ENCODE measurements around the gene TAP2.
A peak's percentile ranks its signal among the peaks of the same experiment; 100 is the strongest.

The TAP2 gene

GRCh38 chr6:32885698-32886286 lies 47.3 kb upstream of the TAP2 start:
- peak; percentile 84 for ATAC-seq
- TF ChIP-seq ISL1 (CRISPR knock-in tag; IDR thresholded peaks at IDR 0.05) (no peak), TOX (CRISPR knock-in tag; IDR thresholded peaks at IDR 0.05; ENCODE audit: borderline replicate concordance) (no peak), ZFP3 (CRISPR knock-in tag; IDR thresholded peaks at IDR 0.05) (no peak), CSDC2 (CRISPR knock-in tag; IDR thresholded peaks at IDR 0.05) (no peak), RARB (CRISPR knock-in tag; IDR thresholded peaks at IDR 0.05) (no peak), ARNTL (CRISPR knock-in tag; IDR thresholded peaks at IDR 0.05; ENCODE audit: borderline replicate concordance, low read depth) (no peak), BACH2 (CRISPR knock-in tag; IDR thresholded peaks at IDR 0.05; ENCODE audit: borderline replicate concordance) (no peak), SNAI2 (CRISPR knock-in tag; IDR thresholded peaks at IDR 0.05) (no peak), TCF4 (CRISPR knock-in tag; IDR thresholded peaks at IDR 0.05; ENCODE audit: borderline replicate concordance) (no peak), GLIS3 (CRISPR knock-in tag; IDR thresholded peaks at IDR 0.05) (no peak), ZNF8 (CRISPR knock-in tag; IDR thresholded peaks at IDR 0.05) (no peak), ZFP30 (CRISPR knock-in tag; IDR thresholded peaks at IDR 0.05) (no peak), ZNF565 (CRISPR knock-in tag; conservative IDR thresholded peaks at IDR 0.05; ENCODE audit: low read depth) (no peak), POU6F1 (CRISPR knock-in tag; IDR thresholded peaks at IDR 0.05; ENCODE audit: borderline replicate concordance, low read depth) (no peak), OSR1 (CRISPR knock-in tag; IDR thresholded peaks at IDR 0.05) (no peak), ZC3H10 (CRISPR knock-in tag; IDR thresholded peaks at IDR 0.05) (no peak)
- TF ChIP-seq, protein P1, sequence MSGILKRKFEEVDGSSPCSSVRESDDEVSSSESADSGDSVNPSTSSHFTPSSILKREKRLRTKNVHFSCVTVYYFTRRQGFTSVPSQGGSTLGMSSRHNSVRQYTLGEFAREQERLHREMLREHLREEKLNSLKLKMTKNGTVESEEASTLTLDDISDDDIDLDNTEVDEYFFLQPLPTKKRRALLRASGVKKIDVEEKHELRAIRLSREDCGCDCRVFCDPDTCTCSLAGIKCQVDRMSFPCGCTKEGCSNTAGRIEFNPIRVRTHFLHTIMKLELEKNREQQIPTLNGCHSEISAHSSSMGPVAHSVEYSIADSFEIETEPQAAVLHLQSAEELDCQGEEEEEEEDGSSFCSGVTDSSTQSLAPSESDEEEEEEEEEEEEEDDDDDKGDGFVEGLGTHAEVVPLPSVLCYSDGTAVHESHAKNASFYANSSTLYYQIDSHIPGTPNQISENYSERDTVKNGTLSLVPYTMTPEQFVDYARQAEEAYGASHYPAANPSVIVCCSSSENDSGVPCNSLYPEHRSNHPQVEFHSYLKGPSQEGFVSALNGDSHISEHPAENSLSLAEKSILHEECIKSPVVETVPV (CRISPR knock-in tag; IDR thresholded peaks at IDR 0.05): no peak
- TF ChIP-seq, protein P2, sequence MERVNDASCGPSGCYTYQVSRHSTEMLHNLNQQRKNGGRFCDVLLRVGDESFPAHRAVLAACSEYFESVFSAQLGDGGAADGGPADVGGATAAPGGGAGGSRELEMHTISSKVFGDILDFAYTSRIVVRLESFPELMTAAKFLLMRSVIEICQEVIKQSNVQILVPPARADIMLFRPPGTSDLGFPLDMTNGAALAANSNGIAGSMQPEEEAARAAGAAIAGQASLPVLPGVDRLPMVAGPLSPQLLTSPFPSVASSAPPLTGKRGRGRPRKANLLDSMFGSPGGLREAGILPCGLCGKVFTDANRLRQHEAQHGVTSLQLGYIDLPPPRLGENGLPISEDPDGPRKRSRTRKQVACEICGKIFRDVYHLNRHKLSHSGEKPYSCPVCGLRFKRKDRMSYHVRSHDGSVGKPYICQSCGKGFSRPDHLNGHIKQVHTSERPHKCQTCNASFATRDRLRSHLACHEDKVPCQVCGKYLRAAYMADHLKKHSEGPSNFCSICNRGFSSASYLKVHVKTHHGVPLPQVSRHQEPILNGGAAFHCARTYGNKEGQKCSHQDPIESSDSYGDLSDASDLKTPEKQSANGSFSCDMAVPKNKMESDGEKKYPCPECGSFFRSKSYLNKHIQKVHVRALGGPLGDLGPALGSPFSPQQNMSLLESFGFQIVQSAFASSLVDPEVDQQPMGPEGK (CRISPR knock-in tag; IDR thresholded peaks at IDR 0.05; ENCODE audit: borderline replicate concordance): no peak
- TF ChIP-seq, protein P3, sequence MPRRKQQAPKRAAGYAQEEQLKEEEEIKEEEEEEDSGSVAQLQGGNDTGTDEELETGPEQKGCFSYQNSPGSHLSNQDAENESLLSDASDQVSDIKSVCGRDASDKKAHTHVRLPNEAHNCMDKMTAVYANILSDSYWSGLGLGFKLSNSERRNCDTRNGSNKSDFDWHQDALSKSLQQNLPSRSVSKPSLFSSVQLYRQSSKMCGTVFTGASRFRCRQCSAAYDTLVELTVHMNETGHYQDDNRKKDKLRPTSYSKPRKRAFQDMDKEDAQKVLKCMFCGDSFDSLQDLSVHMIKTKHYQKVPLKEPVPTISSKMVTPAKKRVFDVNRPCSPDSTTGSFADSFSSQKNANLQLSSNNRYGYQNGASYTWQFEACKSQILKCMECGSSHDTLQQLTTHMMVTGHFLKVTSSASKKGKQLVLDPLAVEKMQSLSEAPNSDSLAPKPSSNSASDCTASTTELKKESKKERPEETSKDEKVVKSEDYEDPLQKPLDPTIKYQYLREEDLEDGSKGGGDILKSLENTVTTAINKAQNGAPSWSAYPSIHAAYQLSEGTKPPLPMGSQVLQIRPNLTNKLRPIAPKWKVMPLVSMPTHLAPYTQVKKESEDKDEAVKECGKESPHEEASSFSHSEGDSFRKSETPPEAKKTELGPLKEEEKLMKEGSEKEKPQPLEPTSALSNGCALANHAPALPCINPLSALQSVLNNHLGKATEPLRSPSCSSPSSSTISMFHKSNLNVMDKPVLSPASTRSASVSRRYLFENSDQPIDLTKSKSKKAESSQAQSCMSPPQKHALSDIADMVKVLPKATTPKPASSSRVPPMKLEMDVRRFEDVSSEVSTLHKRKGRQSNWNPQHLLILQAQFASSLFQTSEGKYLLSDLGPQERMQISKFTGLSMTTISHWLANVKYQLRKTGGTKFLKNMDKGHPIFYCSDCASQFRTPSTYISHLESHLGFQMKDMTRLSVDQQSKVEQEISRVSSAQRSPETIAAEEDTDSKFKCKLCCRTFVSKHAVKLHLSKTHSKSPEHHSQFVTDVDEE (CRISPR knock-in tag; IDR thresholded peaks at IDR 0.05): no peak
- TF ChIP-seq, protein P4, sequence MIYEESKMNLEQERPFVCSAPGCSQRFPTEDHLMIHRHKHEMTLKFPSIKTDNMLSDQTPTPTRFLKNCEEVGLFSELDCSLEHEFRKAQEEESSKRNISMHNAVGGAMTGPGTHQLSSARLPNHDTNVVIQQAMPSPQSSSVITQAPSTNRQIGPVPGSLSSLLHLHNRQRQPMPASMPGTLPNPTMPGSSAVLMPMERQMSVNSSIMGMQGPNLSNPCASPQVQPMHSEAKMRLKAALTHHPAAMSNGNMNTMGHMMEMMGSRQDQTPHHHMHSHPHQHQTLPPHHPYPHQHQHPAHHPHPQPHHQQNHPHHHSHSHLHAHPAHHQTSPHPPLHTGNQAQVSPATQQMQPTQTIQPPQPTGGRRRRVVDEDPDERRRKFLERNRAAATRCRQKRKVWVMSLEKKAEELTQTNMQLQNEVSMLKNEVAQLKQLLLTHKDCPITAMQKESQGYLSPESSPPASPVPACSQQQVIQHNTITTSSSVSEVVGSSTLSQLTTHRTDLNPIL (CRISPR knock-in tag; IDR thresholded peaks at IDR 0.05; ENCODE audit: low read depth): no peak

DNA sequence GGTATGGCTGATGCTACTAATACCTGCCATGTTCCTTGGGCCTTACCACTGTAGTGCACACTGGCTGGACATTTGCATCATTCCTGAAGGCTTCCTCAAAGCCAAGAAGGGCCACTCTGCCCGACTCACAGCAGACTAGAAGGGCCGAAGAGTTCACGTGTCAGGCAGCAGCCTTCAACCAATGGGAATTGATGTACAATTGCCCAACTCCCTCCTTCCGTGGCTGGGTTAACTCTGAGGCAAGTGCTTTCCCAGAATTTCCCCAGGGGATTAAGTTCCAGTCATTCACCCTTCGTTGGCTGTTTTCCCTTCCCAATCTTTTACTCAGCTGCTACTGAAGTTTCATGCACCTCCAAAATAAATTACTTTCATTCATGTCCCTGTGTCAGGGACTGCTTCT lies 45.2 kb upstream of the TAP2 start:
- ATAC-seq: no peak
- no peak for TF ChIP-seq ZNF565 (CRISPR knock-in tag; conservative IDR thresholded peaks at IDR 0.05; ENCODE audit: low read depth)
- TF ChIP-seq, protein P2 (CRISPR knock-in tag; IDR thresholded peaks at IDR 0.05; ENCODE audit: borderline replicate concordance): no peak
- TF ChIP-seq ARNTL (CRISPR knock-in tag; IDR thresholded peaks at IDR 0.05; ENCODE audit: borderline replicate concordance, low read depth): no peak
- TF ChIP-seq ZC3H10 (CRISPR knock-in tag; IDR thresholded peaks at IDR 0.05): no peak
- TF ChIP-seq ZFP3 (CRISPR knock-in tag; IDR thresholded peaks at IDR 0.05): no peak
- TF ChIP-seq, protein P4 (CRISPR knock-in tag; IDR thresholded peaks at IDR 0.05; ENCODE audit: low read depth): no peak
- TF ChIP-seq RARB (CRISPR knock-in tag; IDR thresholded peaks at IDR 0.05): no peak
- no peak for TF ChIP-seq SNAI2 (CRISPR knock-in tag; IDR thresholded peaks at IDR 0.05)
- TF ChIP-seq ESRRG (CRISPR knock-in tag; IDR thresholded peaks at IDR 0.05): no peak
- no peak for TF ChIP-seq ISL1 (CRISPR knock-in tag; IDR thresholded peaks at IDR 0.05)
- no peak for TF ChIP-seq TOX (CRISPR knock-in tag; IDR thresholded peaks at IDR 0.05; ENCODE audit: borderline replicate concordance)
- TF ChIP-seq, protein P1 (CRISPR knock-in tag; IDR thresholded peaks at IDR 0.05): no peak
- TF ChIP-seq ZNF70 (CRISPR knock-in tag; IDR thresholded peaks at IDR 0.05): no peak
- TF ChIP-seq CSDC2 (CRISPR knock-in tag; IDR thresholded peaks at IDR 0.05): no peak
- no peak for TF ChIP-seq ZFP30 (CRISPR knock-in tag; IDR thresholded peaks at IDR 0.05)
- no peak for TF ChIP-seq GLIS3 (CRISPR knock-in tag; IDR thresholded peaks at IDR 0.05)
